ENCODE measurements around the gene KATNA1. TPM values are rescaled to one million over a fixed set of nuclear protein-coding genes. Genes with fewer than 3 reads are reported as not detected.
"Not testable (repeated sequence)": the region's sequence is repeated elsewhere in the genome, so short reads cannot be mapped to it uniquely, and the experiment has no call there.

KATNA1 gene
- total RNA-seq (10 to 100 TPM in 3 of 4 donors, 1 to 10 TPM in 1; 9.9 to 13.4 (median 13.1) TPM), polyA plus RNA-seq (10.3 TPM)
- long read RNA-seq, donor 1, transcript KATNA1-203 (11 exons, 1,984 nt): major isoform, 29 of 36 reads
- long read RNA-seq, donor 1, partial matches to known transcripts: 1 of 36 reads
- long read RNA-seq, donor 1, other reads (novel, unspliced or antisense): 6 of 36 reads
- long read RNA-seq, donor 2, transcript KATNA1-203 (11 exons, 1,984 nt): major isoform, 20 of 24 reads
- long read RNA-seq, donor 2, partial matches to known transcripts: 0 of 24 reads
- long read RNA-seq, donor 2, other reads (novel, unspliced or antisense): 4 of 24 reads
- long read RNA-seq, donor 3, transcript KATNA1-203 (11 exons, 1,984 nt): major isoform, 91 of 101 reads
- long read RNA-seq, donor 3, partial matches to known transcripts: 1 of 101 reads
- long read RNA-seq, donor 3, other reads (novel, unspliced or antisense): 9 of 101 reads
- long read RNA-seq, donor 4, transcript KATNA1-203 (11 exons, 1,984 nt): major isoform, 25 of 28 reads
- long read RNA-seq, donor 4, partial matches to known transcripts: 0 of 28 reads
- long read RNA-seq, donor 4, other reads (novel, unspliced or antisense): 3 of 28 reads

- DNase-seq (peak; percentile 88 to 95 (median 93)), ATAC-seq (peak; percentile 98)
- no peaks in the 10 kb centered on the region for H3K27me3 ChIP-seq (ENCODE audit: control insufficient read depth, insufficient read depth)
- H3K27ac ChIP-seq (ENCODE audit: low read length): peak within 1 kb of the TSS; percentile 45
- H3K4me1 ChIP-seq (ENCODE audit: control insufficient read depth, insufficient read depth, low read length): peaks cover 2% of the 10 kb centered on the region
- peak within 1 kb of the TSS; percentile 74 for H3K4me3 ChIP-seq (ENCODE audit: low read length)
- no peaks in the 10 kb centered on the region for H3K9me3 ChIP-seq (ENCODE audit: control insufficient read depth, low read length)
- under 1% methylated on average over 69 of the region's 69 CpGs for WGBS
- intact Hi-C loops (cut with DNase I): loop anchor here in 1 of 4 donors (10.0 kb wide), 1 partner anchor 66 kb away; the partner anchor contains the start of gene LATS1
These were observed at the start of gene KATNA1 for GRCh38 chr6:149648148-149649145. Gene KATNA1 (minus strand): TSS chr6:149648714. CDS start chr6:149638547, 10,167 bp downstream.

GRCh38 chr6:149698175-149698574, 49.7 kb upstream of the KATNA1 start:
- H3K27me3 ChIP-seq (ENCODE audit: control insufficient read depth, insufficient read depth): no peaks in the 10 kb centered on the region
- DNase-seq (no peak), ATAC-seq (no peak)
- WGBS: 97% methylated on average over 2 of the region's 2 CpGs
- intact Hi-C loops (cut with DNase I): no loop called here
- H3K4me3 ChIP-seq (ENCODE audit: low read length): no peak overlapping the region
- H3K4me1 ChIP-seq (ENCODE audit: control insufficient read depth, insufficient read depth, low read length): no peaks in the 10 kb centered on the region
- H3K9me3 ChIP-seq (ENCODE audit: control insufficient read depth, low read length): no peaks in the 10 kb centered on the region
- no peak overlapping the region for H3K27ac ChIP-seq (ENCODE audit: low read length)

GRCh38 chr6:149696901-149697300, 48.4 kb upstream of the KATNA1 start:
- intact Hi-C loops (cut with DNase I): no loop called here
- Histone ChIP-seq H3K4me3 (ENCODE audit: low read length) (no peak overlapping the region), H3K27ac (ENCODE audit: low read length) (no peak overlapping the region), H3K4me1 (ENCODE audit: control insufficient read depth, insufficient read depth, low read length) (no peaks in the 10 kb centered on the region), H3K9me3 (ENCODE audit: control insufficient read depth, low read length) (no peaks in the 10 kb centered on the region), H3K27me3 (ENCODE audit: control insufficient read depth, insufficient read depth) (no peaks in the 10 kb centered on the region)
- no peak for DNase-seq
- ATAC-seq: no peak
- WGBS: 40% methylated on average over 1 of the region's 1 CpG

- DNase-seq (no peak), ATAC-seq (no peak)
- Histone ChIP-seq H3K4me1 (ENCODE audit: control insufficient read depth, insufficient read depth, low read length) (no peaks in the 10 kb centered on the region), H3K9me3 (ENCODE audit: control insufficient read depth, low read length) (no peaks in the 10 kb centered on the region), H3K27ac (ENCODE audit: low read length) (no peak overlapping the region), H3K4me3 (ENCODE audit: low read length) (no peak overlapping the region), H3K27me3 (ENCODE audit: control insufficient read depth, insufficient read depth) (no peaks in the 10 kb centered on the region)
- WGBS: 80% methylated on average over 2 of the region's 2 CpGs
- intact Hi-C loops (cut with DNase I): no loop called here
These were observed 46.4 kb upstream of the KATNA1 start for GRCh38 chr6:149694921-149695320.

- no peaks in the 10 kb centered on the region for H3K9me3 ChIP-seq (ENCODE audit: control insufficient read depth, low read length)
- H3K27ac ChIP-seq (ENCODE audit: low read length): no peak overlapping the region
- ATAC-seq (no peak), DNase-seq (no peak)
- intact Hi-C loops (cut with DNase I): no loop called here
- 99% methylated on average over 2 of the region's 2 CpGs for WGBS
- H3K4me3 ChIP-seq (ENCODE audit: low read length): no peak overlapping the region
- no peaks in the 10 kb centered on the region for H3K27me3 ChIP-seq (ENCODE audit: control insufficient read depth, insufficient read depth)
- peaks cover 3% of the 10 kb centered on the region for H3K4me1 ChIP-seq (ENCODE audit: control insufficient read depth, insufficient read depth, low read length)
These were observed 42.7 kb upstream of the KATNA1 start for GRCh38 chr6:149691201-149691600.

DNA sequence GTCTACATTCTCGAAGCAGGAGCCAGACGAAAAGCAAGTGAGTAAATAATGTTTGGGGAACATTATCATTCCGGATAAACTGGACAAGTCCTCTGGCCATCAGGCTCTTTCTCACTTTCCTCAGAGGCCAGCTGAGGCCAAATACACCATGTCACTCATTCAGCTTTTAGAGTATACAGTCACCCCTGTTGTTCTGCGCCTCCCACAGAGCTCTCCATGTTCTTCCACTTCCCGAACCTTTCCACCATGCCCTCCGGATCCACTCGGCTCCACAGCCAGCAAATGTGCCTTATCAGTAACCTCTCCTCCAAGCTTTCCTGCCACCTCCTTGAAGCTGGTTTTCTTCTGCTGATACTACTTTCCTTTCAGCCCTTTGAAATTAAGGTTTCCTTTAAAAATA, 37.7 kb upstream of the KATNA1 start:
- H3K9me3 ChIP-seq (ENCODE audit: control insufficient read depth, low read length): no peaks in the 10 kb centered on the region
- peak overlapping the region; percentile 15 for H3K27ac ChIP-seq (ENCODE audit: low read length)
- H3K4me3 ChIP-seq (ENCODE audit: low read length): no peak overlapping the region
- peak; percentile 63 to 76 for ATAC-seq
- no peak for DNase-seq
- peaks cover 7% of the 10 kb centered on the region for H3K4me1 ChIP-seq (ENCODE audit: control insufficient read depth, insufficient read depth, low read length)
- intact Hi-C loops (cut with DNase I): no loop called here
- H3K27me3 ChIP-seq (ENCODE audit: control insufficient read depth, insufficient read depth): no peaks in the 10 kb centered on the region
- 51% methylated on average over 7 of the region's 7 CpGs for WGBS

- WGBS: 84% methylated on average over 4 of the region's 4 CpGs
- no peak overlapping the region for H3K4me3 ChIP-seq (ENCODE audit: low read length)
- H3K9me3 ChIP-seq (ENCODE audit: control insufficient read depth, low read length): no peaks in the 10 kb centered on the region
- ATAC-seq: peak; percentile 33 to 60
- intact Hi-C loops (cut with DNase I): no loop called here
- H3K4me1 ChIP-seq (ENCODE audit: control insufficient read depth, insufficient read depth, low read length): peaks cover 7% of the 10 kb centered on the region
- no peaks in the 10 kb centered on the region for H3K27me3 ChIP-seq (ENCODE audit: control insufficient read depth, insufficient read depth)
- H3K27ac ChIP-seq (ENCODE audit: low read length): peak overlapping the region; percentile 82
- DNase-seq: no peak
These were observed 34.8 kb upstream of the KATNA1 start for GRCh38 chr6:149683256-149683859.

DNA sequence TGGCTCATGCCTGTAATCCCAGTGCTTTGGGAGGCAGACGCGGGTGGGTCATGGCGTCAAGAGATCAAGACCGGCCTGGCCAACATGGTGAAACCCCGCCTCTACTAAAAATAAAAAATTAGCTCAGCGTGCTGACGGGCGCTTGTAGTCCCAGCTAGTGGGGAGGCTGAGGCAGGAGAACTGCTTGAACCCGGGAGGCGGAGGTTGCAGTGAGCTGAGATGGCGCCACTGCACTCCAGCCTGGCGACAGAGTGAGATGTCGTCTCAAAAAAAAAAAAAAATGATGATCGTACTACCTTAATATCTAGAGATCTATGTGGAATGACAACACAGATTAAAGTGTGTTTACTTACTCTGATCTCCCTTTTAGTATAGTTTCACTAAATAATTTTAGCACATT, 33.3 kb upstream of the KATNA1 start:
- H3K4me3 ChIP-seq (ENCODE audit: low read length); H3K27ac ChIP-seq (ENCODE audit: low read length); H3K9me3 ChIP-seq (ENCODE audit: control insufficient read depth, low read length); H3K27me3 ChIP-seq (ENCODE audit: control insufficient read depth, insufficient read depth); H3K4me1 ChIP-seq (ENCODE audit: control insufficient read depth, insufficient read depth, low read length); ATAC-seq; DNase-seq; intact Hi-C loops (cut with DNase I): not testable (repeated sequence)
- 95% methylated on average over 14 of the region's 14 CpGs for WGBS

GRCh38 chr6:149681209-149681608, 32.7 kb upstream of the KATNA1 start:
- no peak overlapping the region for H3K27ac ChIP-seq (ENCODE audit: low read length)
- H3K4me1 ChIP-seq (ENCODE audit: control insufficient read depth, insufficient read depth, low read length): peaks cover 4% of the 10 kb centered on the region
- ATAC-seq (no peak), DNase-seq (no peak)
- H3K4me3 ChIP-seq (ENCODE audit: low read length): no peak overlapping the region
- intact Hi-C loops (cut with DNase I): no loop called here
- H3K9me3 ChIP-seq (ENCODE audit: control insufficient read depth, low read length): no peaks in the 10 kb centered on the region
- no peaks in the 10 kb centered on the region for H3K27me3 ChIP-seq (ENCODE audit: control insufficient read depth, insufficient read depth)

DNA sequence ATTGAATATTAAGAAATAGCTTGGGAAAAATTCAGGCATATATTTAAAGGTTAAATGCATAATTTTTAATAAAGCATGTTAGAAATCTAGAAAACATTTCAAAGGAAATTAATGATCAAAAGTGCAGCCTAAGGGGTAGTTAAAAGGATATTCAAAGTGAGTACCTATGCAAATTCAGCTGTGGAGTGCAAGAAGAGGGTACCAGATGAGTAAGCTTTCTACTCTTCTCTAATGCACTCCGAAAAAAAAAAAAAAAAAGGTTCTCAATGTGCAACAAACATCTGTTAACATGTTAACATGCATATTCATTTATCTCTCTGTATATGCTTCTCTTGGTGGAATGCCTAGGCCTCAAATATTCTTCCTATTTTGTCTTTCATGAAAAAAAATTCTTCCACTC, 32.0 kb upstream of the KATNA1 start:
- H3K4me1 ChIP-seq (ENCODE audit: control insufficient read depth, insufficient read depth, low read length): peaks cover 2% of the 10 kb centered on the region
- intact Hi-C loops (cut with DNase I): no loop called here
- ATAC-seq: no peak
- no peaks in the 10 kb centered on the region for H3K9me3 ChIP-seq (ENCODE audit: control insufficient read depth, low read length)
- H3K4me3 ChIP-seq (ENCODE audit: low read length): no peak overlapping the region
- no peaks in the 10 kb centered on the region for H3K27me3 ChIP-seq (ENCODE audit: control insufficient read depth, insufficient read depth)
- H3K27ac ChIP-seq (ENCODE audit: low read length): no peak overlapping the region
- DNase-seq: no peak
- WGBS: 63% methylated on average over 1 of the region's 1 CpG
